ENCODE measurements around the gene MED20.

Gene MED20

GRCh38 chr6:41901882-41902519, 18.9 kb downstream of the MED20 start:
- DNase-seq = peak; percentile 70

- DNase-seq = peak; percentile 25
These were observed 20.1 kb downstream of the MED20 start for GRCh38 chr6:41900861-41901260.

GRCh38 chr6:41896281-41896680, 24.7 kb downstream of the MED20 start:
- no peak for DNase-seq

- DNase-seq = peak; percentile 97
These were observed 25.4 kb downstream of the MED20 start, which contains the start of gene USP49 for GRCh38 chr6:41895300-41896233. Gene USP49, minus strand, starts transcription at chr6:41895375. Its CDS starts 88,392 bp downstream, at chr6:41806983.

- peak; percentile 34 for DNase-seq
These were observed 26.3 kb downstream of the MED20 start for GRCh38 chr6:41894366-41895299.

GRCh38 chr6:41892921-41893564, 27.9 kb downstream of the MED20 start:
- peak; percentile 44 for DNase-seq

- DNase-seq = no peak
These were observed 33.6 kb downstream of the MED20 start for GRCh38 chr6:41887331-41887751.

GRCh38 chr6:41885930-41886329, 35.0 kb downstream of the MED20 start:
- DNase-seq = no peak

- no peak for DNase-seq
These were observed 36.0 kb downstream of the MED20 start for GRCh38 chr6:41884957-41885356.

- no peak for DNase-seq
These were observed 39.4 kb downstream of the MED20 start for GRCh38 chr6:41881506-41881905.

GRCh38 chr6:41878961-41879405, 42.0 kb downstream of the MED20 start:
- no peak for DNase-seq

- no peak for DNase-seq
These were observed 42.7 kb downstream of the MED20 start for GRCh38 chr6:41878246-41878645.

GRCh38 chr6:41877051-41877680, 43.8 kb downstream of the MED20 start:
- no peak for DNase-seq

- DNase-seq = no peak
These were observed 46.2 kb downstream of the MED20 start for GRCh38 chr6:41874741-41875140.

GRCh38 chr6:41872147-41872546, 48.8 kb downstream of the MED20 start:
- DNase-seq = peak; percentile 11

- DNase-seq = no peak
These were observed 49.2 kb downstream of the MED20 start for GRCh38 chr6:41871691-41872090.

GRCh38 chr6:41859356-41859755, 61.6 kb downstream of the MED20 start:
- DNase-seq = no peak

- no peak for DNase-seq
These were observed 62.2 kb downstream of the MED20 start for GRCh38 chr6:41858703-41859102.
